Peyer's patch (tissue), 4 donors: ENCODE measurements around the gene MACROD2.

Experiments used
- POLR2A ChIP-seq, 2 donors: fragments of 450-650 bp; IDR thresholded peaks; one replicate each; pipeline ENCODE4 v1.5.1; 2017; ENCODE audit warnings: antibody characterized with exemption in 2 of 2, mild to moderate bottlenecking in 2 of 2, moderate library complexity in 2 of 2
- TF ChIP-seq, protein P1 (sequence below), 6 experiments: fragments of 450-650 bp in 4 of 6; fragments of 200-600 bp in 2 of 6; sonication (generic) in 1 of 6; IDR thresholded peaks; one replicate each; pipeline ENCODE4 v1.5.1; 2017 to 2019; ENCODE audit warnings: antibody characterized with exemption in 6 of 6, mild to moderate bottlenecking in 3 of 6, moderate library complexity in 1 of 6

- TF ChIP-seq, protein P1, sequence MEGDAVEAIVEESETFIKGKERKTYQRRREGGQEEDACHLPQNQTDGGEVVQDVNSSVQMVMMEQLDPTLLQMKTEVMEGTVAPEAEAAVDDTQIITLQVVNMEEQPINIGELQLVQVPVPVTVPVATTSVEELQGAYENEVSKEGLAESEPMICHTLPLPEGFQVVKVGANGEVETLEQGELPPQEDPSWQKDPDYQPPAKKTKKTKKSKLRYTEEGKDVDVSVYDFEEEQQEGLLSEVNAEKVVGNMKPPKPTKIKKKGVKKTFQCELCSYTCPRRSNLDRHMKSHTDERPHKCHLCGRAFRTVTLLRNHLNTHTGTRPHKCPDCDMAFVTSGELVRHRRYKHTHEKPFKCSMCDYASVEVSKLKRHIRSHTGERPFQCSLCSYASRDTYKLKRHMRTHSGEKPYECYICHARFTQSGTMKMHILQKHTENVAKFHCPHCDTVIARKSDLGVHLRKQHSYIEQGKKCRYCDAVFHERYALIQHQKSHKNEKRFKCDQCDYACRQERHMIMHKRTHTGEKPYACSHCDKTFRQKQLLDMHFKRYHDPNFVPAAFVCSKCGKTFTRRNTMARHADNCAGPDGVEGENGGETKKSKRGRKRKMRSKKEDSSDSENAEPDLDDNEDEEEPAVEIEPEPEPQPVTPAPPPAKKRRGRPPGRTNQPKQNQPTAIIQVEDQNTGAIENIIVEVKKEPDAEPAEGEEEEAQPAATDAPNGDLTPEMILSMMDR (IDR thresholded peaks at IDR 0.05): no peak
- no peak for TF ChIP-seq POLR2A (IDR thresholded peaks at IDR 0.05)
Observed at GRCh38 chr20:14740380-14740779, 745.1 kb downstream of the MACROD2 start.
